ENCODE results near the gene CSNK1G2. TPM values are rescaled to one million over a fixed set of nuclear protein-coding genes. Genes with fewer than 3 reads are reported as not detected.

CSNK1G2 gene
- total and polyA plus RNA-seq, 2 of the 13 experiments (the other 11 are each of a cell fraction or from before 2014, with no cell fraction given): 53.8 to 72.5 TPM

- FAIRE-seq: no peak
- Histone ChIP-seq H3K4me2 (ENCODE audit: low read depth, low read length) (no peak overlapping the region), H3K79me2 (ENCODE audit: insufficient read depth, low read length) (no peaks in the 10 kb centered on the region), H2AFZ (ENCODE audit: low read length) (no peak overlapping the region), H3K36me3 (replicated peaks in 1 of 2; ENCODE audit: control insufficient read depth in 1 of 2, insufficient read depth in 2 of 2, low read length in 2 of 2) (peaks cover 25 to 35% of the 10 kb centered on the region in 2 experiments; a peak in 4 of 5 replicates), H3K9me3 (ENCODE audit: low read length) (no peaks in the 10 kb centered on the region), H3K27ac (ENCODE audit: extremely low read length, insufficient read depth, low read length) (no peak overlapping the region), H3K4me3 (replicated peaks in 1 of 3; ENCODE audit: insufficient read depth in 1 of 3, low read depth in 2 of 3, low read length in 3 of 3) (no peak overlapping the region), H3K27me3 (ENCODE audit: control insufficient read depth in 1 of 2, insufficient read depth in 2 of 2, low read length in 2 of 2) (no peaks in the 10 kb centered on the region), H3K9ac (ENCODE audit: insufficient read depth, low read depth, low read length) (no peak overlapping the region), H4K20me1 (ENCODE audit: insufficient read depth, low read length) (no peaks in the 10 kb centered on the region), H3K4me1 (ENCODE audit: insufficient read depth, low read length) (no peaks in the 10 kb centered on the region)
- POLR2A ChIA-PET: no interaction called here
- no peak for ATAC-seq
- no TSS peak for BruUV-seq (replicated peaks)
- TF ChIP-seq ZNF740 (CRISPR knock-in tag; IDR thresholded peaks at IDR 0.05): no peak
- TF ChIP-seq ZNF709 (CRISPR knock-in tag; IDR thresholded peaks at IDR 0.05): no peak
- no peak for TF ChIP-seq CSRNP1 (CRISPR knock-in tag; IDR thresholded peaks at IDR 0.05)
- TF ChIP-seq, protein P1, sequence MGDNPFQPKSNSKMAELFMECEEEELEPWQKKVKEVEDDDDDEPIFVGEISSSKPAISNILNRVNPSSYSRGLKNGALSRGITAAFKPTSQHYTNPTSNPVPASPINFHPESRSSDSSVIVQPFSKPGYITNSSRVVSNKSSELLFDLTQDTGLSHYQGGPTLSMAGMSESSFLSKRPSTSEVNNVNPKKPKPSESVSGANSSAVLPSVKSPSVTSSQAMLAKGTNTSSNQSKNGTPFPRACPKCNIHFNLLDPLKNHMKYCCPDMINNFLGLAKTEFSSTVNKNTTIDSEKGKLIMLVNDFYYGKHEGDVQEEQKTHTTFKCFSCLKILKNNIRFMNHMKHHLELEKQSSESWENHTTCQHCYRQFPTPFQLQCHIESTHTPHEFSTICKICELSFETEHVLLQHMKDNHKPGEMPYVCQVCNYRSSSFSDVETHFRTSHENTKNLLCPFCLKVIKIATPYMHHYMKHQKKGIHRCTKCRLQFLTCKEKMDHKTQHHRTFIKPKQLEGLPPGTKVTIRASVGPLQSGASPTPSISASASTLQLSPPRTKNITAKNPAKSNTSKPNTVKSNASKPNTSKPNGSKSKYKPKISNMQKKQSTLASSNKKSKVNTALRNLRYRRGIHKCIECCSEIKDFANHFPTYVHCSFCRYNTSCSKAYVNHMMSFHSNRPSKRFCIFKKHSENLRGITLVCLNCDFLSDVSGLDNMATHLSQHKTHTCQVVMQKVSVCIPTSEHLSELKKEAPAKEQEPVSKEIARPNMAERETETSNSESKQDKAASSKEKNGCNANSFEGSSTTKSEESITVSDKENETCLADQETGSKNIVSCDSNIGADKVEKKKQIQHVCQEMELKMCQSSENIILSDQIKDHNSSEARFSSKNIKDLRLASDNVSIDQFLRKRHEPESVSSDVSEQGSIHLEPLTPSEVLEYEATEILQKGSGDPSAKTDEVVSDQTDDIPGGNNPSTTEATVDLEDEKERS (CRISPR knock-in tag; IDR thresholded peaks at IDR 0.05): no peak
- TF ChIP-seq, protein P2, sequence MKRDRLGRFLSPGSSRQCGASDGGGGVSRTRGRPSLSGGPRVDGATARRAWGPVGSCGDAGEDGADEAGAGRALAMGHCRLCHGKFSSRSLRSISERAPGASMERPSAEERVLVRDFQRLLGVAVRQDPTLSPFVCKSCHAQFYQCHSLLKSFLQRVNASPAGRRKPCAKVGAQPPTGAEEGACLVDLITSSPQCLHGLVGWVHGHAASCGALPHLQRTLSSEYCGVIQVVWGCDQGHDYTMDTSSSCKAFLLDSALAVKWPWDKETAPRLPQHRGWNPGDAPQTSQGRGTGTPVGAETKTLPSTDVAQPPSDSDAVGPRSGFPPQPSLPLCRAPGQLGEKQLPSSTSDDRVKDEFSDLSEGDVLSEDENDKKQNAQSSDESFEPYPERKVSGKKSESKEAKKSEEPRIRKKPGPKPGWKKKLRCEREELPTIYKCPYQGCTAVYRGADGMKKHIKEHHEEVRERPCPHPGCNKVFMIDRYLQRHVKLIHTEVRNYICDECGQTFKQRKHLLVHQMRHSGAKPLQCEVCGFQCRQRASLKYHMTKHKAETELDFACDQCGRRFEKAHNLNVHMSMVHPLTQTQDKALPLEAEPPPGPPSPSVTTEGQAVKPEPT (CRISPR knock-in tag; IDR thresholded peaks at IDR 0.05; ENCODE audit: low read depth): no peak
- in situ Hi-C loops (cut with HindIII; ENCODE audit: extremely low pct_ligation_motif_present, low pct_unique_long_range_greater_than_20kb) (no loop called here), intact Hi-C loops (cut with micrococcal nuclease; ENCODE audit: unreplicated experiment) (no loop called here)
- DNase-seq (ENCODE audit: low spot score): no peak
- 98% methylated on average over 21 of the region's 23 CpGs for WGBS (ENCODE audit: low lambda C conversion rate)
- CTCF ChIA-PET (ENCODE audit: low intra/inter-chr PET ratio, low total read pairs): no interaction called here
Observed at GRCh38 chr19:1922803-1923202, 18.2 kb upstream of the CSNK1G2 start.
